CD14-positive monocyte (primary cell): ENCODE data around the gene STPG2. TPM values are rescaled to one million over a fixed set of nuclear protein-coding genes. Genes with fewer than 3 reads are reported as not detected.

Experiments
- DNase-seq, 3 donors: peaks; one replicate each; pipeline ENCODE4 v3.0.0-alpha.2; 2011 to 2022
- H2AFZ ChIP-seq: 2 replicates; pipeline ENCODE4 v1.6.0; 2012; ENCODE audit warnings: mild to moderate bottlenecking, low read depth, low read length, inconsistent platforms; ENCODE audit not compliant: insufficient read depth, poor library complexity, severe bottlenecking
- H3K27ac ChIP-seq, 2 donors: 1 replicate in 1 of 2; 2 replicates in 1 of 2; pipeline ENCODE4 v1.5.1; 2012 to 2013; ENCODE audit warnings: low read length in 2 of 2, control low read depth in 1 of 2, inconsistent platforms in 1 of 2, low read depth in 1 of 2, mild to moderate bottlenecking in 1 of 2
- H3K27me3 ChIP-seq, 2 donors: one replicate each; pipeline versions ENCODE4 v1.6.0 to v1.6.1; 2011 to 2013; ENCODE audit warnings: low read length in 2 of 2; ENCODE audit not compliant: control insufficient read depth in 2 of 2, insufficient read depth in 2 of 2
- H3K36me3 ChIP-seq, 2 donors: replicated peaks in 1 of 2; 1 replicate in 1 of 2; 2 replicates in 1 of 2; pipeline versions ENCODE4 v1.5.1 to v1.6.1; 2012 to 2013; ENCODE audit warnings: low read length in 2 of 2, control low read depth in 1 of 2, inconsistent platforms in 1 of 2, mild to moderate bottlenecking in 1 of 2; ENCODE audit not compliant: insufficient read depth in 2 of 2, control insufficient read depth in 1 of 2
- H3K4me1 ChIP-seq, 2 donors: 1 replicate in 1 of 2; 2 replicates in 1 of 2; pipeline versions ENCODE4 v1.5.1 to v1.6.1; 2012 to 2013; ENCODE audit warnings: low read length in 2 of 2, control low read depth in 1 of 2, inconsistent platforms in 1 of 2, mild to moderate bottlenecking in 1 of 2, moderate library complexity in 1 of 2; ENCODE audit not compliant: insufficient read depth in 2 of 2, control insufficient read depth in 1 of 2
- H3K4me2 ChIP-seq: replicated peaks from 2 replicates; pipeline ENCODE3; 2012; ENCODE audit warnings: low read length, moderate library complexity, mild to moderate bottlenecking; ENCODE audit not compliant: poor library complexity, severe bottlenecking; ENCODE audit errors: extremely low read depth
- H3K4me3 ChIP-seq, 3 experiments: fragments of 200-600 bp in 1 of 3; sonication (generic) in 1 of 3; replicated peaks in 1 of 3; 1 replicate in 2 of 3; 2 replicates in 1 of 3; pipeline ENCODE4 v1.5.1; 2011 to 2013; ENCODE audit warnings: low read length in 3 of 3, mild to moderate bottlenecking in 3 of 3, control low read depth in 2 of 3, low read depth in 2 of 3, inconsistent platforms in 1 of 3, moderate library complexity in 1 of 3
- H3K79me2 ChIP-seq: 2 replicates; pipeline ENCODE4 v1.6.0; 2012; ENCODE audit warnings: mild to moderate bottlenecking, control low read depth, inconsistent platforms, low read length, moderate library complexity; ENCODE audit not compliant: insufficient read depth
- H3K9ac ChIP-seq: 2 replicates; pipeline ENCODE4 v1.6.0; 2017; ENCODE audit warnings: low read length, mild to moderate bottlenecking; ENCODE audit not compliant: insufficient read depth, poor library complexity, severe bottlenecking
- H3K9me3 ChIP-seq, 2 donors: replicated peaks in 1 of 2; 1 replicate in 1 of 2; 2 replicates in 1 of 2; pipeline versions ENCODE4 v1.5.1 to v1.6.1; 2012 to 2013; ENCODE audit warnings: low read length in 2 of 2, control low read depth in 1 of 2; ENCODE audit not compliant: control insufficient read depth in 1 of 2, insufficient read depth in 1 of 2
- H4K20me1 ChIP-seq: 2 replicates; pipeline ENCODE4 v1.6.0; 2012; ENCODE audit warnings: mild to moderate bottlenecking, low read length, control low read depth, moderate library complexity; ENCODE audit not compliant: insufficient read depth
- H3K27ac Mint-ChIP-seq, 7 donors: one replicate each; pipeline ENCODE4 v1.8.0; 2020; ENCODE audit warnings: mild to moderate bottlenecking in 7 of 7, mixed read lengths in 7 of 7, moderate library complexity in 6 of 7, inconsistent platforms in 2 of 7
- H3K27me3 Mint-ChIP-seq, 3 donors: one replicate each; pipeline ENCODE4 v1.8.0; 2021 to 2022; ENCODE audit warnings: low read depth in 3 of 3, mild to moderate bottlenecking in 3 of 3, mixed read lengths in 3 of 3, moderate library complexity in 3 of 3, inconsistent platforms in 1 of 3
- H3K36me3 Mint-ChIP-seq, 2 donors: one replicate each; pipeline ENCODE4 v1.8.0; 2020; ENCODE audit warnings: mixed read lengths in 2 of 2, inconsistent platforms in 1 of 2, mild to moderate bottlenecking in 1 of 2
- H3K4me1 Mint-ChIP-seq: one replicate; pipeline ENCODE4 v1.8.0; 2020; ENCODE audit warnings: mild to moderate bottlenecking, mixed read lengths
- H3K4me3 Mint-ChIP-seq, 2 donors: one replicate each; pipeline ENCODE4 v1.8.0; 2020; ENCODE audit warnings: mild to moderate bottlenecking in 2 of 2, mixed read lengths in 2 of 2, moderate library complexity in 1 of 2
- H3K9me3 Mint-ChIP-seq, 7 donors: one replicate each; pipeline ENCODE4 v1.8.0; 2020 to 2022; ENCODE audit warnings: mixed read lengths in 7 of 7, mild to moderate bottlenecking in 6 of 7, moderate library complexity in 6 of 7, inconsistent platforms in 2 of 7
- CTCF ChIP-seq: fragments of 200-600 bp; IDR thresholded peaks from one replicate; pipeline ENCODE4 v1.8.0; 2022; ENCODE audit warnings: antibody characterized with exemption, mild to moderate bottlenecking
- WGBS: methylation state at CpG from one replicate; pipeline ENCODE4 v1.1.5; 2013; ENCODE audit warnings: missing lambda C conversion rate; ENCODE audit not compliant: insufficient coverage; 5-methylcytosine and 5-hydroxymethylcytosine counted together
- intact Hi-C, 2 donors: fragments of 100-400 bp; cut with micrococcal nuclease; formaldehyde crosslinking; loops; one replicate each; pipeline versions ENCODE4 v1.15.0 to v1.15.1; 2023
- polyA plus RNA-seq, 3 donors: library from polyadenylated mRNA; depleted of rRNA in 1 of 3; unstranded in 2 of 3; stranded (reverse) in 1 of 3; fragments of 300-500 nt in 2 of 3; fragments of >200 nt in 1 of 3; fragmentation: Illumina TruSeq in 2 of 3; gene quantifications; 1 replicate in 2 of 3; 2 replicates in 1 of 3; pipeline ENCODE4 v1.2.3, GENCODE V29; 2012 to 2021

The STPG2 gene
- polyA plus RNA-seq, 3 donors = 0.04 TPM; not detected in 2

- H3K4me3 Mint-ChIP-seq = no peak overlapping the region
- H3K4me1 Mint-ChIP-seq = no peaks in the 10 kb centered on the region
- Histone ChIP-seq H3K36me3 (no peaks in the 10 kb centered on the region), H3K4me1 (no peaks in the 10 kb centered on the region), H3K9me3 (peaks cover 0 to 4% of the 10 kb centered on the region in 2 donors), H2AFZ (no peak overlapping the region), H3K27ac (no peak overlapping the region), H3K4me2 (no peak overlapping the region), H3K9ac (no peak overlapping the region), H3K4me3 (no peak overlapping the region), H3K27me3 (no peaks in the 10 kb centered on the region), H4K20me1 (no peaks in the 10 kb centered on the region), H3K79me2 (no peaks in the 10 kb centered on the region)
- H3K9me3 Mint-ChIP-seq = peaks cover 0 to 9% (median 5%) of the 10 kb centered on the region in 7 donors
- DNase-seq = no peak
- no peaks in the 10 kb centered on the region for H3K36me3 Mint-ChIP-seq
- H3K27me3 Mint-ChIP-seq = peaks cover 0 to 2% (median 0%) of the 10 kb centered on the region in 3 donors
- TF ChIP-seq CTCF = no peak
- intact Hi-C loops = no loop called here
- H3K27ac Mint-ChIP-seq = peak overlapping the region in 1 of 7 donors; percentile 21
- no CpG with 5 or more reads among the region's 2 CpGs for WGBS
These were observed 23.4 kb upstream of the STPG2 start for GRCh38 chr4:98166731-98167041.

- H3K4me1 Mint-ChIP-seq = no peaks in the 10 kb centered on the region
- no peak overlapping the region for H3K4me2 ChIP-seq
These were observed 22.9 kb upstream of the STPG2 start for GRCh38 chr4:98166025-98166730.

More at GRCh38 chr4:98166025-98166730, 22.9 kb upstream of the STPG2 start:
- no peaks in the 10 kb centered on the region for H4K20me1 ChIP-seq
- H3K27me3 ChIP-seq = no peaks in the 10 kb centered on the region
- Mint-ChIP-seq H3K27ac (no peak overlapping the region), H3K36me3 (no peaks in the 10 kb centered on the region), H3K27me3 (peaks cover 0 to 2% (median 0%) of the 10 kb centered on the region in 3 donors), H3K9me3 (peaks cover 0 to 9% (median 5%) of the 10 kb centered on the region in 7 donors), H3K4me3 (no peak overlapping the region)
- DNase-seq = no peak
- H3K4me1 ChIP-seq = no peaks in the 10 kb centered on the region
- whole genome bisulfite sequencing = 92% methylated on average over 6 of the region's 7 CpGs
- intact Hi-C loops = no loop called here
- TF ChIP-seq CTCF = no peak
- peaks cover 0 to 4% of the 10 kb centered on the region in 2 donors for H3K9me3 ChIP-seq
- H3K79me2 ChIP-seq = no peaks in the 10 kb centered on the region
- no peak overlapping the region for H3K27ac ChIP-seq
- H3K4me3 ChIP-seq = no peak overlapping the region
- no peaks in the 10 kb centered on the region for H3K36me3 ChIP-seq
- H3K9ac ChIP-seq = no peak overlapping the region
- no peak overlapping the region for H2AFZ ChIP-seq
